ENCODE results near the gene CRIM1. TPM values are rescaled to one million over a fixed set of nuclear protein-coding genes. Genes with fewer than 3 reads are reported as not detected.

Gene CRIM1
- total and polyA plus RNA-seq, 2 of the 8 experiments (the other 6 are each of a cell fraction or from before 2014, with no cell fraction given), result 9.4 to 28.4 TPM

GRCh38 chr2:36366491-36367120, 11.0 kb downstream of the CRIM1 start (continued):
- TF ChIP-seq ATF2 (IDR thresholded peaks at IDR 0.05; ENCODE audit: low read length), result no peak
- TF ChIP-seq ATF3 (IDR thresholded peaks at IDR 0.05; ENCODE audit: insufficient read depth, low read depth, low read length), result no peak
